ENCODE measurements around the gene STX7.
A peak's percentile ranks its signal among the peaks of the same experiment; 100 is the strongest.

Gene STX7

GRCh38 chr6:132491881-132492280 lies 21.0 kb downstream of the STX7 start:
- H3K9me3 Mint-ChIP-seq: peaks cover 2% of the 10 kb centered on the region
- peaks cover 34% of the 10 kb centered on the region for H3K36me3 Mint-ChIP-seq
- H3K4me3 Mint-ChIP-seq: no peak overlapping the region
- no peaks in the 10 kb centered on the region for H3K27me3 Mint-ChIP-seq
- ATAC-seq: no peak
- peaks cover 24% of the 10 kb centered on the region for H3K4me1 Mint-ChIP-seq
- no peak overlapping the region for H3K27ac Mint-ChIP-seq

GRCh38 chr6:132491303-132491702 lies 21.6 kb downstream of the STX7 start:
- Mint-ChIP-seq H3K36me3 (peaks cover 36% of the 10 kb centered on the region), H3K27ac (no peak overlapping the region), H3K27me3 (no peaks in the 10 kb centered on the region), H3K4me1 (peaks cover 18% of the 10 kb centered on the region), H3K4me3 (no peak overlapping the region), H3K9me3 (peaks cover 2% of the 10 kb centered on the region)
- ATAC-seq: peak; percentile 64

GRCh38 chr6:132490478-132491204 lies 22.3 kb downstream of the STX7 start:
- Mint-ChIP-seq H3K9me3 (peaks cover 2% of the 10 kb centered on the region), H3K27me3 (no peaks in the 10 kb centered on the region), H3K4me3 (no peak overlapping the region), H3K4me1 (peaks cover 18% of the 10 kb centered on the region), H3K36me3 (peaks cover 43% of the 10 kb centered on the region), H3K27ac (no peak overlapping the region)
- ATAC-seq: peak; percentile 75

- no peak for ATAC-seq
- Mint-ChIP-seq H3K4me1 (peaks cover 18% of the 10 kb centered on the region), H3K4me3 (no peak overlapping the region), H3K9me3 (peaks cover 2% of the 10 kb centered on the region), H3K27ac (no peak overlapping the region), H3K27me3 (no peaks in the 10 kb centered on the region), H3K36me3 (peaks cover 45% of the 10 kb centered on the region)
Observed at GRCh38 chr6:132490024-132490423, 22.9 kb downstream of the STX7 start.

- H3K4me1 Mint-ChIP-seq: peaks cover 18% of the 10 kb centered on the region
- H3K36me3 Mint-ChIP-seq: peaks cover 39% of the 10 kb centered on the region
- no peak overlapping the region for H3K27ac Mint-ChIP-seq
- H3K4me3 Mint-ChIP-seq: no peak overlapping the region
- no peaks in the 10 kb centered on the region for H3K27me3 Mint-ChIP-seq
- H3K9me3 Mint-ChIP-seq: peaks cover 2% of the 10 kb centered on the region
- ATAC-seq: no peak
Observed at GRCh38 chr6:132489376-132489775, 23.5 kb downstream of the STX7 start.

GRCh38 chr6:132487762-132488161 lies 25.2 kb downstream of the STX7 start:
- H3K36me3 Mint-ChIP-seq: peaks cover 26% of the 10 kb centered on the region
- no peaks in the 10 kb centered on the region for H3K9me3 Mint-ChIP-seq
- ATAC-seq: no peak
- no peaks in the 10 kb centered on the region for H3K27me3 Mint-ChIP-seq
- H3K27ac Mint-ChIP-seq: no peak overlapping the region
- peaks cover 26% of the 10 kb centered on the region for H3K4me1 Mint-ChIP-seq
- H3K4me3 Mint-ChIP-seq: peak overlapping the region; percentile 51

GRCh38 chr6:132484680-132485018 lies 28.3 kb downstream of the STX7 start:
- no peaks in the 10 kb centered on the region for H3K9me3 Mint-ChIP-seq
- H3K4me1 Mint-ChIP-seq: peaks cover 56% of the 10 kb centered on the region
- peak overlapping the region; percentile 24 for H3K27ac Mint-ChIP-seq

GRCh38 chr6:132483779-132484679 lies 28.9 kb downstream of the STX7 start:
- Mint-ChIP-seq H3K36me3 (peaks cover 35% of the 10 kb centered on the region), H3K4me1 (peaks cover 63% of the 10 kb centered on the region), H3K27me3 (no peaks in the 10 kb centered on the region), H3K9me3 (no peaks in the 10 kb centered on the region), H3K27ac (peak overlapping the region; percentile 24), H3K4me3 (no peak overlapping the region)
- ATAC-seq: peak; percentile 68

More at GRCh38 chr6:132484680-132485018, 28.3 kb downstream of the STX7 start:
- Mint-ChIP-seq H3K4me3 (no peak overlapping the region), H3K36me3 (peaks cover 35% of the 10 kb centered on the region), H3K27me3 (no peaks in the 10 kb centered on the region)
- ATAC-seq: no peak

GRCh38 chr6:132482581-132482980 lies 30.3 kb downstream of the STX7 start:
- no peaks in the 10 kb centered on the region for H3K9me3 Mint-ChIP-seq
- no peak overlapping the region for H3K27ac Mint-ChIP-seq
- H3K4me1 Mint-ChIP-seq: peaks cover 74% of the 10 kb centered on the region
- no peaks in the 10 kb centered on the region for H3K27me3 Mint-ChIP-seq
- no peak for ATAC-seq
- peaks cover 27% of the 10 kb centered on the region for H3K36me3 Mint-ChIP-seq
- H3K4me3 Mint-ChIP-seq: no peak overlapping the region

GRCh38 chr6:132481189-132481588 lies 31.7 kb downstream of the STX7 start:
- no peaks in the 10 kb centered on the region for H3K27me3 Mint-ChIP-seq
- no peak for ATAC-seq
- H3K4me1 Mint-ChIP-seq: peaks cover 75% of the 10 kb centered on the region
- H3K4me3 Mint-ChIP-seq: no peak overlapping the region
- H3K27ac Mint-ChIP-seq: no peak overlapping the region
- H3K9me3 Mint-ChIP-seq: no peaks in the 10 kb centered on the region
- H3K36me3 Mint-ChIP-seq: peaks cover 22% of the 10 kb centered on the region

GRCh38 chr6:132479131-132479530 lies 33.8 kb downstream of the STX7 start:
- Mint-ChIP-seq H3K4me1 (peaks cover 58% of the 10 kb centered on the region), H3K9me3 (no peaks in the 10 kb centered on the region), H3K4me3 (no peak overlapping the region), H3K27me3 (no peaks in the 10 kb centered on the region), H3K36me3 (peaks cover 14% of the 10 kb centered on the region), H3K27ac (no peak overlapping the region)
- no peak for ATAC-seq

GRCh38 chr6:132478674-132479073 lies 34.2 kb downstream of the STX7 start:
- Mint-ChIP-seq H3K36me3 (peaks cover 14% of the 10 kb centered on the region), H3K9me3 (no peaks in the 10 kb centered on the region), H3K27me3 (no peaks in the 10 kb centered on the region), H3K4me1 (peaks cover 55% of the 10 kb centered on the region), H3K27ac (no peak overlapping the region), H3K4me3 (no peak overlapping the region)
- ATAC-seq: no peak

- Mint-ChIP-seq H3K36me3 (peaks cover 14% of the 10 kb centered on the region), H3K9me3 (no peaks in the 10 kb centered on the region), H3K4me3 (no peak overlapping the region), H3K27ac (no peak overlapping the region), H3K27me3 (no peaks in the 10 kb centered on the region), H3K4me1 (peaks cover 54% of the 10 kb centered on the region)
- ATAC-seq: no peak
Observed at GRCh38 chr6:132478266-132478665, 34.6 kb downstream of the STX7 start.

- peaks cover 14% of the 10 kb centered on the region for H3K36me3 Mint-ChIP-seq
- no peak for ATAC-seq
- H3K27ac Mint-ChIP-seq: no peak overlapping the region
- H3K4me1 Mint-ChIP-seq: peaks cover 39% of the 10 kb centered on the region
- H3K27me3 Mint-ChIP-seq: no peaks in the 10 kb centered on the region
- H3K4me3 Mint-ChIP-seq: no peak overlapping the region
- no peaks in the 10 kb centered on the region for H3K9me3 Mint-ChIP-seq
Observed at GRCh38 chr6:132476688-132477087, 36.2 kb downstream of the STX7 start.

- no peak overlapping the region for H3K4me3 Mint-ChIP-seq
- no peaks in the 10 kb centered on the region for H3K27me3 Mint-ChIP-seq
- H3K27ac Mint-ChIP-seq: no peak overlapping the region
Observed at GRCh38 chr6:132475925-132476324, 37.0 kb downstream of the STX7 start.

GRCh38 chr6:132471787-132472186 lies 41.1 kb downstream of the STX7 start:
- Mint-ChIP-seq H3K36me3 (peaks cover 7% of the 10 kb centered on the region), H3K27ac (no peak overlapping the region), H3K9me3 (no peaks in the 10 kb centered on the region), H3K27me3 (no peaks in the 10 kb centered on the region), H3K4me3 (no peak overlapping the region), H3K4me1 (no peaks in the 10 kb centered on the region)
- ATAC-seq: no peak

More at GRCh38 chr6:132475925-132476324, 37.0 kb downstream of the STX7 start:
- H3K4me1 Mint-ChIP-seq: peaks cover 32% of the 10 kb centered on the region
- H3K36me3 Mint-ChIP-seq: peaks cover 14% of the 10 kb centered on the region
- no peaks in the 10 kb centered on the region for H3K9me3 Mint-ChIP-seq
- no peak for ATAC-seq
